ENCODE data around the gene SMARCD3. TPM values are rescaled to one million over a fixed set of nuclear protein-coding genes. Genes with fewer than 3 reads are reported as not detected.

Gene SMARCD3
- total and polyA plus RNA-seq, 9 of the 15 experiments (the other 6 are each of a cell fraction or from before 2014, with no cell fraction given): 0.43 to 3.6 (median 2.6) TPM

- TF ChIP-seq E2F6 (IDR thresholded peaks at IDR 0.05; ENCODE audit: borderline replicate concordance in 1 of 2, extremely low read depth in 1 of 2, insufficient read depth in 1 of 2, insufficient read length in 1 of 2, low read depth in 1 of 2, low read length in 1 of 2, poor library complexity in 1 of 2, severe bottlenecking in 1 of 2) (no peak), CREM (IDR thresholded peaks at IDR 0.05; ENCODE audit: low read depth) (0 out of 2 replicates have a peak, but pooled peaks have one; percentile 24), HMBOX1 (IDR thresholded peaks at IDR 0.05) (peak; percentile 51; the same call in 1 of the 2 replicates), SMAD1 (IDR thresholded peaks at IDR 0.05; ENCODE audit: low read depth, low read length, partially characterized antibody) (no peak), TRIM25 (IDR thresholded peaks at IDR 0.05; ENCODE audit: borderline replicate concordance) (no peak), ELF4 (CRISPR knock-in tag; IDR thresholded peaks at IDR 0.05) (no peak), MECOM (CRISPR knock-in tag; IDR thresholded peaks at IDR 0.05) (no peak), ZNF507 (tag; conservative IDR thresholded peaks at IDR 0.05) (no peak), ZNF586 (CRISPR knock-in tag; conservative IDR thresholded peaks at IDR 0.05) (no peak), SREBF1 (IDR thresholded peaks at IDR 0.05; ENCODE audit: borderline replicate concordance, low read depth, low read length) (no peak), PCBP2 (IDR thresholded peaks at IDR 0.05; ENCODE audit: low read depth, low read length, poor library complexity, severe bottlenecking) (no peak), CBX1 (IDR thresholded peaks at IDR 0.05; ENCODE audit: low read depth) (no peak), ZNF239 (CRISPR knock-in tag; IDR thresholded peaks at IDR 0.05) (no peak), ZNF121 (CRISPR knock-in tag; conservative IDR thresholded peaks at IDR 0.05) (no peak), NFRKB (IDR thresholded peaks at IDR 0.05; ENCODE audit: low read depth) (no peak), POLR3G (IDR thresholded peaks at IDR 0.05; ENCODE audit: extremely low read depth, insufficient read length, insufficient replicate concordance) (no peak), ZC3H11A (IDR thresholded peaks at IDR 0.05; ENCODE audit: low read depth, low read length) (no peak), KLF6 (CRISPR knock-in tag; IDR thresholded peaks at IDR 0.05; ENCODE audit: borderline replicate concordance) (no peak), TAL1 (IDR thresholded peaks at IDR 0.05) (no peak), KDM5B (IDR thresholded peaks at IDR 0.05; ENCODE audit: insufficient replicate concordance, low read depth, low read length) (no peak), TFAP4 (CRISPR knock-in tag; IDR thresholded peaks at IDR 0.05; ENCODE audit: borderline replicate concordance) (no peak; the same call in 1 of the 2 replicates), GABPA (tag; conservative IDR thresholded peaks at IDR 0.05; ENCODE audit: low read depth) (no peak)
- TF ChIP-seq, protein P1, sequence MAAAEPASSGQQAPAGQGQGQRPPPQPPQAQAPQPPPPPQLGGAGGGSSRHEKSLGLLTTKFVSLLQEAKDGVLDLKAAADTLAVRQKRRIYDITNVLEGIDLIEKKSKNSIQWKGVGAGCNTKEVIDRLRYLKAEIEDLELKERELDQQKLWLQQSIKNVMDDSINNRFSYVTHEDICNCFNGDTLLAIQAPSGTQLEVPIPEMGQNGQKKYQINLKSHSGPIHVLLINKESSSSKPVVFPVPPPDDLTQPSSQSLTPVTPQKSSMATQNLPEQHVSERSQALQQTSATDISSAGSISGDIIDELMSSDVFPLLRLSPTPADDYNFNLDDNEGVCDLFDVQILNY (CRISPR knock-in tag; IDR thresholded peaks at IDR 0.05): no peak
These were observed 4.2 kb downstream of the SMARCD3 start (continued) for GRCh38 chr7:151244196-151244840.

All from K562 (cell line).